ENCODE measurements around the gene ZNF175. TPM values are rescaled to one million over a fixed set of nuclear protein-coding genes. Genes with fewer than 3 reads are reported as not detected.

Gene ZNF175
- total and polyA plus RNA-seq, 9 of the 15 experiments (the other 6 are each of a cell fraction or from before 2014, with no cell fraction given): 3.7 to 37.9 (median 14.0) TPM

GRCh38 chr19:51547397-51548212 is 23.5 kb upstream of the ZNF175 start (continued):
- TF ChIP-seq CEBPZ (IDR thresholded peaks at IDR 0.05; ENCODE audit: borderline replicate concordance, low read depth, low read length) (no peak), ZNF277 (CRISPR knock-in tag; IDR thresholded peaks at IDR 0.05; ENCODE audit: borderline replicate concordance) (no peak), MED1 (CRISPR knock-in tag; IDR thresholded peaks at IDR 0.05; ENCODE audit: borderline replicate concordance) (no peak; the same call in 1 of the 2 replicates), ZNF23 (CRISPR knock-in tag; IDR thresholded peaks at IDR 0.05) (no peak), ETS2 (tag; IDR thresholded peaks at IDR 0.05; ENCODE audit: borderline replicate concordance, poor library complexity, severe bottlenecking) (no peak), MEF2D (tag; conservative IDR thresholded peaks at IDR 0.05; ENCODE audit: low read depth) (no peak; the same call in 1 of the 2 replicates), ZNF830 (CRISPR knock-in tag; IDR thresholded peaks at IDR 0.05) (peak; percentile 11; the same call in 1 of the 2 replicates), CREM (IDR thresholded peaks at IDR 0.05; ENCODE audit: low read depth) (peak; percentile 80), RFX5 (IDR thresholded peaks at IDR 0.05; ENCODE audit: low read depth, low read length) (no peak), ZBTB33 (CRISPR knock-in tag; IDR thresholded peaks at IDR 0.05) (no peak), NR2C1 (IDR thresholded peaks at IDR 0.05) (no peak), NR2C1 (tag; IDR thresholded peaks at IDR 0.05) (peak; percentile 56; the same call in 1 of the 2 replicates), RBBP5 (IDR thresholded peaks at IDR 0.05; ENCODE audit: borderline replicate concordance, insufficient read depth, low read length, poor library complexity, severe bottlenecking) (no peak), PML (IDR thresholded peaks at IDR 0.05; ENCODE audit: low read length) (peak; percentile 97), HDAC6 (IDR thresholded peaks at IDR 0.05; ENCODE audit: low read depth, low read length) (no peak), ZNF79 (CRISPR knock-in tag; IDR thresholded peaks at IDR 0.05; ENCODE audit: low read depth) (no peak), SP1 (CRISPR knock-in tag; IDR thresholded peaks at IDR 0.05) (no peak), HMG20A (CRISPR knock-in tag; conservative IDR thresholded peaks at IDR 0.05) (no peak), STAT5B (CRISPR knock-in tag; IDR thresholded peaks at IDR 0.05) (no peak), ZNF644 (tag; IDR thresholded peaks at IDR 0.05; ENCODE audit: low read depth) (peak; percentile 67; the same call in 1 of the 2 replicates), ZBED1 (IDR thresholded peaks at IDR 0.05) (peak; percentile 91), ZNF282 (CRISPR knock-in tag; IDR thresholded peaks at IDR 0.05) (no peak), ZNF431 (CRISPR knock-in tag; IDR thresholded peaks at IDR 0.05) (no peak)

All from K562 (cell line).